Measurements from ENCODE around the gene MACROD2.

GRCh38 chr20:16007164-16007563 is 2011.8 kb downstream of the MACROD2 start:
- TF ChIP-seq CTCF (conservative IDR thresholded peaks at IDR 0.05; ENCODE audit: low read depth, low read length), result no peak
- TF ChIP-seq MAFK (IDR thresholded peaks at IDR 0.05; ENCODE audit: low read depth, low read length), result no peak
- no peak for TF ChIP-seq USF2 (IDR thresholded peaks at IDR 0.05; ENCODE audit: low read depth, low read length)
- no peak for TF ChIP-seq BHLHE40 (IDR thresholded peaks at IDR 0.05; ENCODE audit: low read depth, low read length)
- TF ChIP-seq POLR2A (IDR thresholded peaks at IDR 0.05; ENCODE audit: low read depth, low read length), result no peak
- no peak for TF ChIP-seq RAD21 (IDR thresholded peaks at IDR 0.05; ENCODE audit: low read length)
- no peak for TF ChIP-seq RCOR1 (IDR thresholded peaks at IDR 0.05; ENCODE audit: insufficient replicate concordance, low read length)
- TF ChIP-seq SMC3 (IDR thresholded peaks at IDR 0.05; ENCODE audit: low read depth, low read length), result no peak
- TF ChIP-seq ELK1 (IDR thresholded peaks at IDR 0.05; ENCODE audit: borderline replicate concordance, low read depth, low read length), result no peak
- no peak for TF ChIP-seq MAZ (IDR thresholded peaks at IDR 0.05; ENCODE audit: borderline replicate concordance, low read depth, low read length)
- no peak for TF ChIP-seq RFX5 (IDR thresholded peaks at IDR 0.05; ENCODE audit: low read depth, low read length)
- TF ChIP-seq CHD1 (IDR thresholded peaks at IDR 0.05; ENCODE audit: low read depth, low read length), result no peak
- TF ChIP-seq CEBPB (IDR thresholded peaks at IDR 0.05; ENCODE audit: low read depth, low read length), result no peak

Measured in IMR-90 (cell line).